ENCODE results near the gene CENPN. TPM values are rescaled to one million over a fixed set of nuclear protein-coding genes. Genes with fewer than 3 reads are reported as not detected.

The CENPN gene
- total RNA-seq, 6 experiments from 2014 or later: 6.6 to 11.4 (median 7.9) TPM

DNA sequence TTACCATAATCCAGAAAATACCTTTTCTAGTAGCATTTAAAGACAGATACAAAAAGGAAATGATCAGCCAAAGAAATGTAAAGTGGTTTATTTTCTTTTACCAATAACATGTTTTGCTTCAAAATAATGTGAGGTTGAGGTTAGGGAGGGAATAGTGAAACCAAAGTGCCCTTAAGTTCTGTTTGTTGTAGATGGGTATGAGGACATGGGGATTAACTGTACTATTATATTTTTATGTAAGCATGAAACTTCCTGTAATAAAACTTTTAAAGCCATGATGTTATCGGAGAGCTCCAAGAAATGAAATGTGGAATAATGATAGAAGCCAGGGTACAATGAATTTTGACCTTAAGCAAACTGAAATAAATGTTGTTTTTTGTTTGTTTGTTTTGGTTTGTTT lies 60.2 kb downstream of the CENPN start:
- Histone ChIP-seq H3K27me3 (no peaks in the 10 kb centered on the region), H3K27ac (no peak overlapping the region), H3K36me3 (no peaks in the 10 kb centered on the region), H3K4me1 (no peaks in the 10 kb centered on the region), H3K9me3 (no peaks in the 10 kb centered on the region), H3K4me3 (no peak overlapping the region)
- TF ChIP-seq, protein P1, sequence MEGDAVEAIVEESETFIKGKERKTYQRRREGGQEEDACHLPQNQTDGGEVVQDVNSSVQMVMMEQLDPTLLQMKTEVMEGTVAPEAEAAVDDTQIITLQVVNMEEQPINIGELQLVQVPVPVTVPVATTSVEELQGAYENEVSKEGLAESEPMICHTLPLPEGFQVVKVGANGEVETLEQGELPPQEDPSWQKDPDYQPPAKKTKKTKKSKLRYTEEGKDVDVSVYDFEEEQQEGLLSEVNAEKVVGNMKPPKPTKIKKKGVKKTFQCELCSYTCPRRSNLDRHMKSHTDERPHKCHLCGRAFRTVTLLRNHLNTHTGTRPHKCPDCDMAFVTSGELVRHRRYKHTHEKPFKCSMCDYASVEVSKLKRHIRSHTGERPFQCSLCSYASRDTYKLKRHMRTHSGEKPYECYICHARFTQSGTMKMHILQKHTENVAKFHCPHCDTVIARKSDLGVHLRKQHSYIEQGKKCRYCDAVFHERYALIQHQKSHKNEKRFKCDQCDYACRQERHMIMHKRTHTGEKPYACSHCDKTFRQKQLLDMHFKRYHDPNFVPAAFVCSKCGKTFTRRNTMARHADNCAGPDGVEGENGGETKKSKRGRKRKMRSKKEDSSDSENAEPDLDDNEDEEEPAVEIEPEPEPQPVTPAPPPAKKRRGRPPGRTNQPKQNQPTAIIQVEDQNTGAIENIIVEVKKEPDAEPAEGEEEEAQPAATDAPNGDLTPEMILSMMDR (IDR thresholded peaks at IDR 0.05): no peak
- no peak for TF ChIP-seq POLR2A (IDR thresholded peaks at IDR 0.05)
- no peak for DNase-seq
- ATAC-seq: no peak
- intact Hi-C loops (cut with DNase I): no loop called here
- WGBS (ENCODE audit: insufficient coverage, low coverage, low lambda C conversion rate, missing lambda C conversion rate): 100% methylated on average over 1 of the region's 1 CpG

DNA sequence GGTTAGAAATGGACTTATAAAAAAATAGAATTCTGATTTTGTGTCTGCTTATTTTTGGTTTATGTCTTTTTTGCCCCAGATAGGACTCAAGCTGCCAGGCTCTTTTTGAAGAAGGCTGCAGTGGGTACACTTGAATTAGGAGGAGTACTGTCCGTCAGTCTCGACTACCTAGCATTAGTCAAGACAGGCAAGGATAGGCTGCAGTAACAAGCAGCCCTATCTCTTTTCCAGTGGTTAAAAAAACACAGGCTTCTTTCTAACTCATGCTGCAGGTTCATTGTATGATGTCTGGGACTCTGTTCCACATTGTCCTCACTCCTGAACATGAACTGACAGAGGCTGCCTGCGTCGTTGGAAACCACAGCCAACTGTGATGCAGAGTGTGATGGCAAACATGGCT lies 62.0 kb downstream of the CENPN start:
- intact Hi-C loops (cut with DNase I): no loop called here
- 80% methylated on average over 1 of the region's 4 CpGs for WGBS (ENCODE audit: insufficient coverage, low coverage, low lambda C conversion rate, missing lambda C conversion rate)
- no peaks in the 10 kb centered on the region for H3K9me3 ChIP-seq
- no peaks in the 10 kb centered on the region for H3K27me3 ChIP-seq
- DNase-seq (no peak), ATAC-seq (no peak)
- H3K4me1 ChIP-seq: no peaks in the 10 kb centered on the region
- TF ChIP-seq POLR2A (IDR thresholded peaks at IDR 0.05): no peak
- TF ChIP-seq, protein P1 (IDR thresholded peaks at IDR 0.05): no peak
- H3K36me3 ChIP-seq: no peaks in the 10 kb centered on the region
- no peak overlapping the region for H3K4me3 ChIP-seq
- no peak overlapping the region for H3K27ac ChIP-seq

DNA sequence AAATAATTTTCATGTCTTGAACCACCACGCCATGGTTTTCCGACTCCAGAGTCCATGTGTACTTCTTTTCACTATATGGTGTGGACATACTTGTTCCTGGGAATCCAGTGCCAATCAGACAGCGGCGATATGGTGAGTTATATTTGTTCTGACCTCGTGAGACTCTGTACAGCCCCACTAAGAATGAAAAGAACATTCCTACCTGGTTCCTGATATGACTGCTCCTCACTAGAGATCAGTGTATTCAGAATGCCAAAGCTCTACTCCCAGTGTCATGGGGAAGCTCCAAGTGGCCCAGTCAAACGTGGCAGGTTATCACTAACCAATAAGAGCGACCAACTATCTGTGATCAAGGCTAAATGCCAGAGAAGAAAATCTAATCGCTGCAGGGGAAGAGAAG lies 64.0 kb downstream of the CENPN start:
- no peak for ATAC-seq
- 89% methylated on average over 5 of the region's 8 CpGs for WGBS (ENCODE audit: insufficient coverage, low coverage, low lambda C conversion rate, missing lambda C conversion rate)

DNA sequence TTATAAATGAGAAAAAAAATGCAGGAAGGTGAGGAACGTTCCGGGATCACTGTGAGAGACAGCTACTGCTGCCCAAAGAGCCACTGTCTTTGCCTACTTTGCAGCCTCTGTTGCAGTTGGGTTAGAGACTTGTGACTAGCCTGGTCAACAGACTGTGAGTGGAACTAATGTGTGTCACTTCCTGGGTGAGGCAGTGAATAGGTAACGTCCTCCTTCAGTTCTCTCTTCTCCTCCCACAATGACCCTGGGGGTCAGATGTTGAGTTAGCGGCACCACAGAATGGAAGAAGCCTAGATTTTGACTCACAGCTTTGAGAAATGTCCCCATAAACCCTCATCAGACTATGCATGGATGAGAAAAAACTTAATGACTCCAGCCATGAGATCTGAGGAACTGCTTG lies 64.8 kb downstream of the CENPN start:
- TF ChIP-seq, protein P1 (IDR thresholded peaks at IDR 0.05): no peak
- TF ChIP-seq POLR2A (IDR thresholded peaks at IDR 0.05): no peak
- ATAC-seq: no peak
- peaks cover 0 to 4% (median 2%) of the 10 kb centered on the region in 4 donors for H3K4me1 ChIP-seq

More for the DNA sequence above, 64.0 kb downstream of the CENPN start:
- Histone ChIP-seq H3K27ac (no peak overlapping the region), H3K4me1 (no peaks in the 10 kb centered on the region), H3K9me3 (no peaks in the 10 kb centered on the region), H3K27me3 (no peaks in the 10 kb centered on the region), H3K4me3 (no peak overlapping the region), H3K36me3 (no peaks in the 10 kb centered on the region)
- TF ChIP-seq, protein P1 (IDR thresholded peaks at IDR 0.05): no peak
- TF ChIP-seq POLR2A (IDR thresholded peaks at IDR 0.05): no peak
- DNase-seq: no peak
- intact Hi-C loops (cut with DNase I): no loop called here

More for the DNA sequence above, 64.8 kb downstream of the CENPN start:
- no peaks in the 10 kb centered on the region for H3K9me3 ChIP-seq
- DNase-seq: no peak
- H3K27ac ChIP-seq: no peak overlapping the region
- no peaks in the 10 kb centered on the region for H3K36me3 ChIP-seq
- no peaks in the 10 kb centered on the region for H3K27me3 ChIP-seq
- no peak overlapping the region for H3K4me3 ChIP-seq
- intact Hi-C loops (cut with DNase I): no loop called here
- WGBS (ENCODE audit: insufficient coverage, low coverage, low lambda C conversion rate, missing lambda C conversion rate): 100% methylated on average over 2 of the region's 4 CpGs
